GM15510 (cell line): ENCODE data around the gene ZNF135.

Experiments
- POLR2A ChIP-seq: IDR thresholded peaks from 3 replicates; pipeline ENCODE4 v1.6.1; 2011; ENCODE audit warnings: borderline replicate concordance; ENCODE audit not compliant: insufficient read length; ENCODE audit errors: extremely low read depth

ZNF135 gene

GRCh38 chr19:58097781-58098681 is 38.9 kb downstream of the ZNF135 start, which contains the start of gene ZSCAN18:
TSS of gene ZSCAN18 (minus strand) at chr19:58098231. CDS start at chr19:58090267, 7,964 bp downstream.
- peak; percentile 16 for TF ChIP-seq POLR2A

DNA sequence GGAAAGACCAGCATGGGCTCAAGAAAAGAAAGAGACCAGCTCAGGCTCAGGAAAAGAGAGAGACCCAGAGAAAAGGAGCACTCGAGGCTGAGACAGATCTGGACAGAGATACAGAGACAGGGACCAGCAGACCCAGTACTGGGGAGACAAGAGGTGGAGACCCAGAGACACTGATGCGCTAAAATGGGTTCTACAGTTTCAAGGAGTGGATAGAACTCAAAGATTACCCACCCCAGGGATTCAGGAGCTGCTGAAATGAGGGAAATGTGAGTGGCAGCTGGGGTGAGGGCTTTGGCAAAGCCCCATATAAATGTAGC is 39.6 kb downstream of the ZNF135 start:
- no peak for TF ChIP-seq POLR2A

DNA sequence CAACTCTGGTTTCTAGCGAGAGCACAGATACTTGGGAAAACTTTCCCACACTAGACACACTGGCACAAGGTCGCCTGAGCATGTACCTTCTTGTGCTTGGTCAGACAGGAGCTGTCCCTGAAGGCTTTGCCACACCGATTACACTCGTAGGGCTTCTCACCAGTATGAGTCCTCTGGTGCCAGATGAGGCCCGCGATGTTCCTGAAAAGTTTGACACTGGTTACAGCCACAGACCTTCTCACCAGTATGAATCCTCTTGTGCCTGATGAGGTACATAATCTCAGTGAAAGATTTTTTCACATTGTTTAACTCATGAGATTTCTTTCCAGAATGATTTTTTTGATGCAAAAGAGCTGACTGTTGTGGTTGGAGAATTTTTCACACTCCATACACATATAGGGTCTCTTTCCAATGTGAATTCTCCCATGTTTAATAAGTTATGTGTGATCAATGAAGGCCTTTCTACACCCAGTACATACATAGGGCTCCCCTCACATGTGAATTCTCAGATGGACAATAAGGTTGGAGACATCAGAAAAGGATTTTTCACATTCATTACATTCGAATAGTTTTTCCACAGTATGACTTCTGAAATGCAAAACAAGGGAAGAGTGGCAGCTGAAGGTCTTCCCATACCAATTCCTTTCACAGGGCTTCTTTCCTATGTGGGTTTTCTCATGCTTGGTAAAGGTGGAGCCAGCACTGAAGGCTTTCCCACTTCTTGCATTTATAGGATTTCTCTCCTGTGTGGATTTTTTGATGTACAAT is 48.9 kb downstream of the ZNF135 start:
- no peak for TF ChIP-seq POLR2A

DNA sequence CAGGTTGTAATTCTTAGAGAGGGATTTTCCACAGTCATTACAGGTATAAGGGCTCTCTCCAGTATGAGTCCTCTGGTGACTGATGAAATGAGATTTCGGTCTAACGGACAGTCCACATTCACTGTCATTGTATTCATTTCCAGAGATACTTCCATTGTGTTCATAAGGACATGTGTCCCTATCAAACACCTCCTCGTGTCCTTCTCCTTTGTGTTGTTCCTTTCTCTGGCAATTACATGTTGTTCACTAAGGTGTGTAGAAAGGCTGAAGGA is 49.4 kb downstream of the ZNF135 start:
- no peak for TF ChIP-seq POLR2A

DNA sequence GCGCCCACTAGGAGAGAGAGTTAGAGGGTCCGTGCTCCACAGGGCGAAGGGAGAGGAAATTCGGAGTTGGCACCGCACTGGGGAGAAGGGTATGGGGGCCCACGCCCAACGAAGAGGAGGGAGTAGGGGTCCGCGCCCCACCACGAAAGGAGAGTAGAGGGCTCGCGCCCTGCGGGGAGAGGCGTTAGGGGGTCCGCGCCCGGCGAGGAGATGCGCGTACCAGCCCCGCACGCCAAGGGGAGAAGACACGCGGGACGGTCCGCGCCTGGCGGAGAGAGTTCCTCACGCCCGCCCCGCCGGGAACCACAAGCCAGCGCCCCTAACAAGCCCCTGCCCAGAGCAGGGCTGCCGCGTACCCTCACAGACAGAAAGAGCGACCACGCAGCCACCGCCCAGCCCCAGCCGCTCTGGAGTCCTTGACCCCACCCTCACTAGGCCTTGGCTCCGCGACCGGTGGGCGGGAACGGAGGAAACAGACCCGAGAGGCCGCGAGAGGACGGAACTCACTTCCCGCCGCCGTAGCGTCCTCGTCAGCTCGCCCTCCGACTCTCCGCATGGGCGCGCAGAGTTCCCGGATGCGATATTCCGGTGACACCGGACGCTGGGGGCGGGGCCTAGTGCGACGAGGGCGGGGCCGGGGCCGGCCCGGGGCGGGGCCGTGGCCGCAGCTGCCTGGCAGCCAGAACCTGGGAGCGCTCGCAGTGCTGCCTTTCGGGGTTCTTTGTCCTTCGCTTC is 58.9 kb downstream of the ZNF135 start:
- no peak for TF ChIP-seq POLR2A

GRCh38 chr19:58118979-58119733 is 60.1 kb downstream of the ZNF135 start:
- TF ChIP-seq POLR2A: no peak
